SIG-M5 treated with dmso at 0.1 percent for 504 hours (cell line): ENCODE data around the gene CWC27.

Experiments
- DNase-seq: peaks from one replicate; lab custom pipeline; 2025; ENCODE audit not compliant: unreplicated experiment; lab: John Stamatoyannopoulos, UW

Gene CWC27

GRCh38 chr5:64972591-64972990 is 203.9 kb downstream of the CWC27 start:
- DNase-seq: no peak

GRCh38 chr5:64973215-64973614 is 204.5 kb downstream of the CWC27 start:
- DNase-seq: no peak

GRCh38 chr5:64977779-64978178 is 209.0 kb downstream of the CWC27 start:
- DNase-seq: peak; percentile 41

- DNase-seq: no peak
These were observed 209.8 kb downstream of the CWC27 start for GRCh38 chr5:64978546-64978945.

GRCh38 chr5:64979531-64979930 is 210.8 kb downstream of the CWC27 start:
- no peak for DNase-seq

- no peak for DNase-seq
These were observed 211.4 kb downstream of the CWC27 start for GRCh38 chr5:64980176-64980575.

GRCh38 chr5:64987768-64988167 is 219.0 kb downstream of the CWC27 start:
- DNase-seq: no peak

GRCh38 chr5:65009207-65009606 is 240.5 kb downstream of the CWC27 start:
- no peak for DNase-seq

GRCh38 chr5:65010841-65011240 is 242.1 kb downstream of the CWC27 start:
- DNase-seq: no peak

GRCh38 chr5:65012301-65012892 is 243.7 kb downstream of the CWC27 start:
- no peak for DNase-seq

GRCh38 chr5:65013166-65013565 is 244.4 kb downstream of the CWC27 start:
- DNase-seq: no peak

- DNase-seq: no peak
These were observed 246.0 kb downstream of the CWC27 start for GRCh38 chr5:65014769-65015168.

- no peak for DNase-seq
These were observed 247.0 kb downstream of the CWC27 start for GRCh38 chr5:65015767-65016166.

- no peak for DNase-seq
These were observed 248.9 kb downstream of the CWC27 start for GRCh38 chr5:65017636-65018035.

- no peak for DNase-seq
These were observed 250.0 kb downstream of the CWC27 start for GRCh38 chr5:65018763-65019162.

GRCh38 chr5:65020492-65020891 is 251.8 kb downstream of the CWC27 start:
- DNase-seq: no peak

GRCh38 chr5:65021527-65022226 is 252.9 kb downstream of the CWC27 start:
- DNase-seq: peak; percentile 39

GRCh38 chr5:65022932-65023331 is 254.2 kb downstream of the CWC27 start:
- DNase-seq: no peak

GRCh38 chr5:65024681-65025080 is 256.0 kb downstream of the CWC27 start:
- DNase-seq: no peak

GRCh38 chr5:65026816-65027548 is 258.3 kb downstream of the CWC27 start:
- no peak for DNase-seq

- DNase-seq: no peak
These were observed 260.4 kb downstream of the CWC27 start for GRCh38 chr5:65029178-65029577.

- DNase-seq: no peak
These were observed 261.3 kb downstream of the CWC27 start for GRCh38 chr5:65030056-65030455.
